Ovary (tissue), 9 donors: ENCODE data around the gene HMBS. TPM values are rescaled to one million over a fixed set of nuclear protein-coding genes. Genes with fewer than 3 reads are reported as not detected.
A peak's percentile ranks its signal among the peaks of the same experiment; 100 is the strongest.
"Not testable (repeated sequence)": the region's sequence is repeated elsewhere in the genome, so short reads cannot be mapped to it uniquely, and the experiment has no call there.

Experiments used
- DNase-seq, 5 donors: peaks; one replicate each; pipeline ENCODE4 v3.0.0-alpha.2; 2019 to 2020
- H3K27ac ChIP-seq, 2 donors: fragments of 200-600 bp; one replicate each; pipeline versions ENCODE4 v1.5.1 to v1.8.0; 2019 to 2022
- H3K27me3 ChIP-seq: fragments of 200-600 bp; one replicate; pipeline ENCODE4 v1.8.0; 2022
- H3K36me3 ChIP-seq: fragments of 200-600 bp; sonication (generic); one replicate; pipeline ENCODE4 v1.5.1; 2019
- H3K4me1 ChIP-seq: one replicate; pipeline ENCODE4 v1.8.1; 2013; ENCODE audit warnings: mild to moderate bottlenecking, moderate library complexity; ENCODE audit not compliant: insufficient read depth
- H3K4me3 ChIP-seq: fragments of 200-600 bp; sonication (generic); one replicate; pipeline ENCODE4 v1.5.1; 2017
- H3K9me3 ChIP-seq, 2 donors: fragments of 200-600 bp in 1 of 2; sonication (generic) in 1 of 2; one replicate each; pipeline versions ENCODE4 v1.5.1 to v1.8.1; 2013 to 2019; ENCODE audit warnings: mild to moderate bottlenecking in 1 of 2, moderate library complexity in 1 of 2
- CTCF ChIP-seq, 3 donors: fragments of 450-650 bp in 2 of 3; fragments of 200-600 bp in 1 of 3; IDR thresholded peaks; one replicate each; pipeline versions ENCODE4 v1.5.1 to v1.8.0; 2016 to 2022; ENCODE audit warnings: antibody characterized with exemption in 3 of 3, mild to moderate bottlenecking in 1 of 3
- EP300 ChIP-seq: sonication (generic); formaldehyde crosslinking; IDR thresholded peaks from one replicate; pipeline ENCODE4 v1.6.1; 2017; ENCODE audit warnings: antibody characterized with exemption
- POLR2A ChIP-seq: fragments of 450-650 bp; IDR thresholded peaks from one replicate; pipeline ENCODE4 v1.6.1; 2017; ENCODE audit warnings: antibody characterized with exemption, mild to moderate bottlenecking, moderate library complexity
- WGBS, 3 donors: extraction: QIAGEN DNeasy Blood & Tissue Kit in 1 of 3; methylation state at CpG; one replicate each; pipeline versions ENCODE4 v1.1.5 to v1.1.7; 2013 to 2017; 5-methylcytosine and 5-hydroxymethylcytosine counted together
- intact Hi-C, 4 donors: fragments of 100-400 bp; cut with DNase I; formaldehyde crosslinking; loops; one replicate each; pipeline versions ENCODE4 v1.11.0 to v1.15.1; 2022 to 2023
- polyA plus RNA-seq, 2 donors: library from polyadenylated mRNA; stranded (reverse); fragments of 200-250 nt in 1 of 2; fragments of 350-450 nt in 1 of 2; fragmentation: Illumina TruSeq in 1 of 2; extraction: RNeasy Lipid Tissue Mini Kit (QIAGEN cat#74804) in 1 of 2; gene quantifications; one replicate each; pipeline ENCODE4 v1.2.3, GENCODE V29; 2013 to 2014
- total RNA-seq, 7 donors: library from RNA; depleted of rRNA in 2 of 7; stranded (reverse); fragments of >200 nt in 2 of 7; fragmentation: NEBNext Ultra II Directional in 3 of 7; extraction: Animal tissue kit (Norgen Biotek cat#: 25700) in 3 of 7; gene quantifications; one replicate each; pipeline versions ENCODE4 v1.1.0 to v1.2.4, GENCODE V29; 2016 to 2023
- donor health status: DM: no; HTN: no; CAD: no; lungs with moderate emphysema.
- donor health status: DM: no; HTN: no; CAD: no.
- donor health status: Bipolar disorder and iron deficiency.
- donor health status: DM: yes; HTN: yes; CAD: no.
- donor health status: DM: no; HTN: no; CAD: no.
- donor health status: DM: yes; HTN: yes; CAD: no.

Gene HMBS
- total and polyA plus RNA-seq, 9 donors, result 1.1 to 19.4 (median 7.6) TPM

GRCh38 chr11:119126675-119127268 is 42.1 kb downstream of the HMBS start:
- 30 to 47% (median 30%) methylated on average over 5 of the region's 5 CpGs for WGBS, 3 donors
- DNase-seq, result peak in 1 of 5 donors; percentile 55
- H3K4me1 ChIP-seq, result peaks cover 8% of the 10 kb centered on the region
- H3K4me3 ChIP-seq, result no peak overlapping the region
- H3K27me3 ChIP-seq, result no peaks in the 10 kb centered on the region
- no peak for TF ChIP-seq CTCF (IDR thresholded peaks at IDR 0.05)
- no peak for TF ChIP-seq POLR2A
- no peak for TF ChIP-seq EP300
- intact Hi-C loops, result no loop called here
- H3K36me3 ChIP-seq, result no peaks in the 10 kb centered on the region
- no peaks in the 10 kb centered on the region for H3K9me3 ChIP-seq
- no peak overlapping the region for H3K27ac ChIP-seq

- H3K27me3 ChIP-seq, result no peaks in the 10 kb centered on the region
- no peak overlapping the region for H3K27ac ChIP-seq
- 24 to 44% (median 33%) methylated on average over 3 of the region's 3 CpGs for whole genome bisulfite sequencing, 3 donors
- intact Hi-C loops, result loop anchor here in 1 of 4 donors (10.0 kb wide), 1 partner anchor 54 kb away; the partner anchor contains the start of gene NHERF4
- H3K9me3 ChIP-seq, result no peaks in the 10 kb centered on the region
- H3K4me3 ChIP-seq, result no peak overlapping the region
- DNase-seq, result peak in 3 of 5 donors; percentile 46 to 70 (median 49)
- H3K36me3 ChIP-seq, result no peaks in the 10 kb centered on the region
- no peaks in the 10 kb centered on the region for H3K4me1 ChIP-seq
- TF ChIP-seq POLR2A (no peak), CTCF (IDR thresholded peaks at IDR 0.05) (no peak), EP300 (no peak)
These were observed 46.0 kb downstream of the HMBS start for GRCh38 chr11:119130662-119131061.

GRCh38 chr11:119134389-119134978 is 49.8 kb downstream of the HMBS start:
- H3K4me1 ChIP-seq, result no peaks in the 10 kb centered on the region
- intact Hi-C loops, result loop anchor here in 1 of 4 donors (10.0 kb wide), 1 partner anchor 50 kb away; the partner anchor contains the start of gene NHERF4
- no peak overlapping the region for H3K27ac ChIP-seq
- H3K36me3 ChIP-seq, result no peaks in the 10 kb centered on the region
- no peaks in the 10 kb centered on the region for H3K9me3 ChIP-seq
- no peaks in the 10 kb centered on the region for H3K27me3 ChIP-seq
- no peak overlapping the region for H3K4me3 ChIP-seq
- WGBS, 3 donors, result 54 to 62% (median 55%) methylated on average over 4 of the region's 4 CpGs
- TF ChIP-seq EP300 (no peak), POLR2A (no peak), CTCF (IDR thresholded peaks at IDR 0.05) (no peak)
- peak in 1 of 5 donors; percentile 30 for DNase-seq

GRCh38 chr11:119139276-119139675 is 54.6 kb downstream of the HMBS start:
- DNase-seq, H3K4me1 ChIP-seq, H3K9me3 ChIP-seq, H3K27ac ChIP-seq, H3K36me3 ChIP-seq, H3K27me3 ChIP-seq, H3K4me3 ChIP-seq: not testable (repeated sequence)
- WGBS, 3 donors, result 85 to 88% (median 86%) methylated on average over 10 of the region's 10 CpGs
- intact Hi-C loops, result loop anchor here in 1 of 4 donors (10.0 kb wide), 1 partner anchor 46 kb away; the partner anchor contains the start of gene NHERF4

Other genes with a start within 250 kb of the HMBS start
- gene CXCR5, start 201.0 kb upstream of the HMBS start, total RNA-seq, result under 1 TPM in 1 of 7 donors, not detected in 6; 0.05 TPM
- under 1 TPM in 1 of 2 donors, not detected in 1; 0.17 TPM for gene CXCR5, start 201.0 kb upstream of the HMBS start, polyA plus RNA-seq
- gene BCL9L, start 159.0 kb upstream of the HMBS start, total RNA-seq, result 100 to 1,000 TPM in 1 of 7 donors, 10 to 100 TPM in 6; 12.9 to 145 (median 79.9) TPM
- gene BCL9L, start 159.0 kb upstream of the HMBS start, polyA plus RNA-seq, result 10 to 100 TPM in 1 of 2 donors, 1 to 10 TPM in 1; 5.5 to 31.2 TPM
- gene UPK2, start 128.6 kb upstream of the HMBS start, total RNA-seq, result not detected
- under 1 TPM in 1 of 2 donors, not detected in 1; 0.13 TPM for gene UPK2, start 128.6 kb upstream of the HMBS start, polyA plus RNA-seq
- gene FOXR1, start 113.1 kb upstream of the HMBS start, total RNA-seq, result not detected
- gene FOXR1, start 113.1 kb upstream of the HMBS start, polyA plus RNA-seq, result 1 to 10 TPM in 1 of 2 donors, not detected in 1; 1.7 TPM
- 10 to 100 TPM; 23.4 to 51.0 (median 27.8) TPM for gene CENATAC, start 86.7 kb upstream of the HMBS start, total RNA-seq
- gene CENATAC, start 86.7 kb upstream of the HMBS start, polyA plus RNA-seq, result 10 to 100 TPM; 19.9 to 21.6 TPM
- gene RPS25, start 66.5 kb upstream of the HMBS start, total RNA-seq, result 1,000 to 10,000 TPM; 1,999 to 7,045 (median 2,410) TPM
- gene RPS25, start 66.5 kb upstream of the HMBS start, polyA plus RNA-seq, result 1,000 to 10,000 TPM; 2,845 to 5,915 TPM
- 10 to 100 TPM; 34.0 to 59.1 (median 57.5) TPM for gene TRAPPC4, start 66.1 kb upstream of the HMBS start, total RNA-seq
- gene TRAPPC4, start 66.1 kb upstream of the HMBS start, polyA plus RNA-seq, result 10 to 100 TPM; 43.8 to 55.1 TPM
- 10 to 100 TPM; 11.2 to 38.1 (median 14.8) TPM for gene SLC37A4, start 54.0 kb upstream of the HMBS start, total RNA-seq
- 10 to 100 TPM; 10.5 to 11.9 TPM for gene SLC37A4, start 54.0 kb upstream of the HMBS start, polyA plus RNA-seq
- 100 to 1,000 TPM in 2 of 7 donors, 10 to 100 TPM in 5; 26.5 to 156 (median 69.7) TPM for gene HYOU1, start 27.7 kb upstream of the HMBS start, total RNA-seq
- gene HYOU1, start 27.7 kb upstream of the HMBS start, polyA plus RNA-seq, result 10 to 100 TPM; 34.6 to 99.3 TPM
- 10 to 100 TPM; 24.3 to 45.0 (median 34.9) TPM for gene VPS11, start 17.1 kb upstream of the HMBS start, total RNA-seq
- gene VPS11, start 17.1 kb upstream of the HMBS start, polyA plus RNA-seq, result 10 to 100 TPM; 40.1 to 47.8 TPM
- 10 to 100 TPM; 14.1 to 31.3 (median 24.4) TPM for gene DPAGT1, start 17.0 kb downstream of the HMBS start, total RNA-seq
- 10 to 100 TPM; 18.3 to 61.4 TPM for gene DPAGT1, start 17.0 kb downstream of the HMBS start, polyA plus RNA-seq
- gene C2CD2L, start 22.5 kb downstream of the HMBS start, total RNA-seq, result 10 to 100 TPM in 1 of 7 donors, 1 to 10 TPM in 6; 4.4 to 13.6 (median 8.8) TPM
- 1 to 10 TPM; 2.8 to 5.5 TPM for gene C2CD2L, start 22.5 kb downstream of the HMBS start, polyA plus RNA-seq
- 10 to 100 TPM; 15.2 to 27.9 (median 22.8) TPM for gene HINFP, start 36.7 kb downstream of the HMBS start, total RNA-seq
- 10 to 100 TPM; 17.5 to 20.4 TPM for gene HINFP, start 36.7 kb downstream of the HMBS start, polyA plus RNA-seq
- gene ABCG4, start 64.2 kb downstream of the HMBS start, total RNA-seq, result under 1 TPM in 4 of 7 donors, not detected in 3; 0.10 to 0.80 (median 0.32) TPM
- gene ABCG4, start 64.2 kb downstream of the HMBS start, polyA plus RNA-seq, result 1 to 10 TPM in 1 of 2 donors, under 1 TPM in 1; 0.06 to 1.3 TPM
- gene NLRX1, start 83.8 kb downstream of the HMBS start, total RNA-seq, result 10 to 100 TPM in 3 of 7 donors, 1 to 10 TPM in 4; 4.4 to 13.4 (median 9.4) TPM
- 1 to 10 TPM; 3.1 to 6.1 TPM for gene NLRX1, start 83.8 kb downstream of the HMBS start, polyA plus RNA-seq
- gene NHERF4, start 100.6 kb downstream of the HMBS start, total RNA-seq, result 10 to 100 TPM in 1 of 7 donors, 1 to 10 TPM in 1, under 1 TPM in 3, not detected in 2; 0.32 to 27.5 (median 0.95) TPM
- under 1 TPM in 1 of 2 donors, not detected in 1; 0.11 TPM for gene NHERF4, start 100.6 kb downstream of the HMBS start, polyA plus RNA-seq
- gene CBL, start 121.5 kb downstream of the HMBS start, total RNA-seq, result 10 to 100 TPM in 5 of 7 donors, 1 to 10 TPM in 2; 7.6 to 17.9 (median 13.4) TPM
- gene CBL, start 121.5 kb downstream of the HMBS start, polyA plus RNA-seq, result 10 to 100 TPM in 1 of 2 donors, 1 to 10 TPM in 1; 3.6 to 12.3 TPM
- 100 to 1,000 TPM in 2 of 7 donors, 10 to 100 TPM in 5; 34.6 to 121 (median 45.7) TPM for gene MCAM, start 232.2 kb downstream of the HMBS start, total RNA-seq
- 100 to 1,000 TPM in 1 of 2 donors, 10 to 100 TPM in 1; 89.9 to 119 TPM for gene MCAM, start 232.2 kb downstream of the HMBS start, polyA plus RNA-seq
- 10 to 100 TPM in 6 of 7 donors, 1 to 10 TPM in 1; 7.0 to 25.8 (median 22.0) TPM for gene RNF26, start 249.6 kb downstream of the HMBS start, total RNA-seq
- gene RNF26, start 249.6 kb downstream of the HMBS start, polyA plus RNA-seq, result 10 to 100 TPM; 14.9 to 18.1 TPM